Omental fat pad (tissue), 4 donors: ENCODE measurements around the gene PSMA7. TPM values are rescaled to one million over a fixed set of nuclear protein-coding genes. Genes with fewer than 3 reads are reported as not detected.

Experiments
- ATAC-seq: fragments of 150-250 bp; one replicate; pipeline ENCODE4 v1.9.1; 2016; ENCODE audit warnings: mild to moderate bottlenecking, moderate library complexity; ENCODE audit not compliant: low FRiP score
- DNase-seq: peaks from one replicate; pipeline ENCODE4 v3.0.0-alpha.2; 2019; ENCODE audit warnings: low spot score
- CTCF ChIP-seq, 3 donors: fragments of 450-650 bp; IDR thresholded peaks; one replicate each; pipeline ENCODE4 v1.5.1; 2016 to 2017; ENCODE audit warnings: antibody characterized with exemption in 3 of 3, mild to moderate bottlenecking in 3 of 3, moderate library complexity in 2 of 3
- total RNA-seq, 4 donors: library from RNA; depleted of rRNA; stranded (reverse); fragments of >200 nt; gene quantifications; one replicate each; pipeline ENCODE4 v1.1.0, GENCODE V29; 2016

Gene PSMA7
- total RNA-seq, 4 donors from 2014 or later = 345 to 725 (median 409) TPM

GRCh38 chr20:62097881-62098407, 45.2 kb downstream of the PSMA7 start:
- TF ChIP-seq CTCF (IDR thresholded peaks at IDR 0.05) = no peak
- ATAC-seq = no peak

GRCh38 chr20:62096421-62097380, 46.5 kb downstream of the PSMA7 start:
- no peak for ATAC-seq
- DNase-seq = no peak
- TF ChIP-seq CTCF (IDR thresholded peaks at IDR 0.05) = no peak

More at GRCh38 chr20:62097881-62098407, 45.2 kb downstream of the PSMA7 start:
- DNase-seq = no peak

- ATAC-seq = no peak
- TF ChIP-seq CTCF (IDR thresholded peaks at IDR 0.05) = no peak
- no peak for DNase-seq
These were observed 53.8 kb downstream of the PSMA7 start for GRCh38 chr20:62089393-62089792.

GRCh38 chr20:62088258-62089127, 54.7 kb downstream of the PSMA7 start:
- ATAC-seq (no peak), DNase-seq (no peak)
- TF ChIP-seq CTCF (IDR thresholded peaks at IDR 0.05) = no peak

GRCh38 chr20:62087632-62088031, 55.6 kb downstream of the PSMA7 start:
- no peak for ATAC-seq
- no peak for DNase-seq
- TF ChIP-seq CTCF (IDR thresholded peaks at IDR 0.05) = no peak

GRCh38 chr20:62087227-62087626, 56.0 kb downstream of the PSMA7 start:
- ATAC-seq = no peak
- no peak for TF ChIP-seq CTCF (IDR thresholded peaks at IDR 0.05)

More at GRCh38 chr20:62087227-62087626, 56.0 kb downstream of the PSMA7 start:
- DNase-seq = no peak

Other genes starting within 250 kb of the PSMA7 start
- 10 to 100 TPM in 2 of 4 donors, 1 to 10 TPM in 2; 7.1 to 15.9 (median 11.9) TPM for gene TAF4, start 77.5 kb downstream of the PSMA7 start, total RNA-seq
- 10 to 100 TPM; 13.1 to 23.8 (median 16.0) TPM for gene LSM14B, start 20.9 kb downstream of the PSMA7 start, total RNA-seq
- gene SS18L1, start 375 bp upstream of the PSMA7 start, total RNA-seq = 10 to 100 TPM; 10.3 to 23.4 (median 12.3) TPM
- gene MTG2, start 39.6 kb upstream of the PSMA7 start, total RNA-seq = 10 to 100 TPM; 19.3 to 32.5 (median 26.3) TPM
- not detected for gene HRH3, start 76.9 kb upstream of the PSMA7 start, total RNA-seq
- 10 to 100 TPM; 24.3 to 35.9 (median 26.3) TPM for gene OSBPL2, start 95.1 kb upstream of the PSMA7 start, total RNA-seq
- gene ADRM1, start 159.6 kb upstream of the PSMA7 start, total RNA-seq = 100 to 1,000 TPM in 3 of 4 donors, 10 to 100 TPM in 1; 97.7 to 164 (median 111) TPM
- 100 to 1,000 TPM in 1 of 4 donors, 10 to 100 TPM in 3; 45.5 to 115 (median 62.5) TPM for gene LAMA5, start 223.9 kb upstream of the PSMA7 start, total RNA-seq
- 1,000 to 10,000 TPM; 1,582 to 2,182 (median 2,056) TPM for gene RPS21, start 243.7 kb upstream of the PSMA7 start, total RNA-seq